ENCODE measurements around the gene ARMC6.
"Not testable (repeated sequence)": the region's sequence is repeated elsewhere in the genome, so short reads cannot be mapped to it uniquely, and the experiment has no call there.

ARMC6 gene

GRCh38 chr19:19023376-19023775 is 10.0 kb upstream of the ARMC6 start:
- not testable (repeated sequence) for DNase-seq

GRCh38 chr19:19025861-19026260 is 7.5 kb upstream of the ARMC6 start:
- DNase-seq, result no peak

GRCh38 chr19:19026299-19026971 is 7.0 kb upstream of the ARMC6 start:
- DNase-seq, result no peak

GRCh38 chr19:19027228-19027627 is 6.2 kb upstream of the ARMC6 start:
- no peak for DNase-seq

GRCh38 chr19:19028526-19028925 is 4.9 kb upstream of the ARMC6 start:
- no peak for DNase-seq

- no peak for DNase-seq
These were observed 1.5 kb upstream of the ARMC6 start for GRCh38 chr19:19031891-19032290.

- peak; percentile 76 for DNase-seq
These were observed 805 bp upstream of the ARMC6 start for GRCh38 chr19:19032420-19033175.

GRCh38 chr19:19033176-19033425 is 302 bp upstream of the ARMC6 start:
- DNase-seq, result no peak

- peak; percentile 77 for DNase-seq
These were observed 811 bp downstream of the ARMC6 start for GRCh38 chr19:19034204-19034624.

- peak; percentile 51 for DNase-seq
These were observed 6.5 kb downstream of the ARMC6 start for GRCh38 chr19:19039901-19040300.

- DNase-seq, result no peak
These were observed 7.0 kb downstream of the ARMC6 start for GRCh38 chr19:19040417-19040816.

- DNase-seq, result no peak
These were observed 9.4 kb downstream of the ARMC6 start for GRCh38 chr19:19042732-19043280.

GRCh38 chr19:19043481-19043880 is 10.1 kb downstream of the ARMC6 start:
- no peak for DNase-seq

- DNase-seq, result no peak
These were observed 10.5 kb downstream of the ARMC6 start for GRCh38 chr19:19043881-19044280.

GRCh38 chr19:19049406-19049805 is 16.0 kb downstream of the ARMC6 start:
- DNase-seq, result no peak

- no peak for DNase-seq
These were observed 16.7 kb downstream of the ARMC6 start for GRCh38 chr19:19050104-19050503.

GRCh38 chr19:19050731-19051130 is 17.3 kb downstream of the ARMC6 start:
- DNase-seq, result no peak

- DNase-seq, result no peak
These were observed 18.2 kb downstream of the ARMC6 start for GRCh38 chr19:19051478-19052213.

- no peak for DNase-seq
These were observed 19.5 kb downstream of the ARMC6 start for GRCh38 chr19:19052921-19053320.

- DNase-seq, result peak; percentile 61
These were observed 20.3 kb downstream of the ARMC6 start for GRCh38 chr19:19053508-19054314.

GRCh38 chr19:19054315-19054938 is 21.0 kb downstream of the ARMC6 start:
- no peak for DNase-seq

GRCh38 chr19:19054939-19055440 is 21.6 kb downstream of the ARMC6 start:
- DNase-seq, result no peak

Measured in CD4-positive, alpha-beta T cell treated with Interleukin-21 for 1 hour (primary cell).